ENCODE data around the gene TTC28. TPM values are rescaled to one million over a fixed set of nuclear protein-coding genes. Genes with fewer than 3 reads are reported as not detected.

The TTC28 gene
- total and polyA plus RNA-seq, 2 donors (not counting 3 experiments of a cell fraction or from before 2014, with no cell fraction given), result 16.5 to 51.1 TPM

- no peak overlapping the region for H2AFZ ChIP-seq (ENCODE audit: low read depth, low read length)
- H4K20me1 ChIP-seq (replicated peaks; ENCODE audit: control insufficient read depth, extremely low read depth, insufficient read depth, low read length), result no peaks in the 10 kb centered on the region
- H3K9ac ChIP-seq (replicated peaks; ENCODE audit: extremely low read depth, insufficient read depth, low read length), result no peak overlapping the region
- FAIRE-seq (no peak), DNase-seq (ENCODE audit: low read depth, low spot score) (no peak)
- no TSS peak for BruUV-seq (replicated peaks)
- intact Hi-C loops (cut with micrococcal nuclease) (no loop called here), dilution Hi-C loops (cut with MboI; ENCODE audit: extremely low pct_ligation_motif_present, low sequenced_read_pairs) (no loop called here)
- CTCF ChIA-PET, result interaction anchor here (1.1 to 1.5 kb wide), 2 partner anchors 16 to 23 kb away, joined by 4 to 5 read pairs; no protein-coding TSS in a partner anchor
- no peak overlapping the region for H3K27ac ChIP-seq (ENCODE audit: insufficient read depth, low read depth, low read length)
- no peak overlapping the region for H3K4me2 ChIP-seq (ENCODE audit: insufficient read depth, low read length)
- H3K79me2 ChIP-seq (ENCODE audit: control insufficient read depth, insufficient read depth, low read length), result no peaks in the 10 kb centered on the region
- H3K4me1 ChIP-seq (ENCODE audit: control insufficient read depth, extremely low read depth, insufficient read depth, low read length), result no peaks in the 10 kb centered on the region
- TF ChIP-seq GATA2 (IDR thresholded peaks at IDR 0.05; ENCODE audit: insufficient read depth, insufficient read length, low read depth, low read length) (no peak), CTCF (IDR thresholded peaks at IDR 0.05; ENCODE audit: extremely low read depth in 1 of 2, insufficient read depth in 1 of 2, low read depth in 1 of 2, low read length in 2 of 2) (no peak), POLR2A (IDR thresholded peaks at IDR 0.05; ENCODE audit: low read depth, low read length) (no peak), FOS (IDR thresholded peaks at IDR 0.05; ENCODE audit: borderline replicate concordance, insufficient read depth, low read length) (no peak), JUN (IDR thresholded peaks at IDR 0.05; ENCODE audit: borderline replicate concordance, insufficient read depth, insufficient read length, low read depth) (no peak)
- H3K27me3 ChIP-seq (ENCODE audit: control insufficient read depth in 2 of 2, insufficient read depth in 2 of 2, low read length in 2 of 2), result no peaks in the 10 kb centered on the region
- no peaks in the 10 kb centered on the region for H3K9me1 ChIP-seq (replicated peaks; ENCODE audit: control insufficient read depth, extremely low read depth, insufficient read depth, low read length)
- H3K9me3 ChIP-seq (replicated peaks; ENCODE audit: control insufficient read depth, insufficient read depth, low read length), result no peaks in the 10 kb centered on the region
- no peak overlapping the region for H3K4me3 ChIP-seq (replicated peaks in 1 of 3; ENCODE audit: insufficient read depth in 1 of 3, low read depth in 1 of 3, low read length in 3 of 3)
- POLR2A ChIA-PET, result no interaction called here
- H3K36me3 ChIP-seq (ENCODE audit: control insufficient read depth in 2 of 2, extremely low read depth in 1 of 2, insufficient read depth in 2 of 2, low read length in 2 of 2), result no peaks in the 10 kb centered on the region
Measured at GRCh38 chr22:27935897-27936296, 743.7 kb downstream of the TTC28 start.

- H3K9me3 ChIP-seq (replicated peaks; ENCODE audit: control insufficient read depth, insufficient read depth, low read length), result no peaks in the 10 kb centered on the region
- H3K79me2 ChIP-seq (ENCODE audit: control insufficient read depth, insufficient read depth, low read length), result no peaks in the 10 kb centered on the region
- no peak overlapping the region for H2AFZ ChIP-seq (ENCODE audit: low read depth, low read length)
- no peaks in the 10 kb centered on the region for H3K27me3 ChIP-seq (ENCODE audit: control insufficient read depth in 2 of 2, insufficient read depth in 2 of 2, low read length in 2 of 2)
- H3K4me1 ChIP-seq (ENCODE audit: control insufficient read depth, extremely low read depth, insufficient read depth, low read length), result no peaks in the 10 kb centered on the region
- H3K9ac ChIP-seq (replicated peaks; ENCODE audit: extremely low read depth, insufficient read depth, low read length), result no peak overlapping the region
- no peaks in the 10 kb centered on the region for H4K20me1 ChIP-seq (replicated peaks; ENCODE audit: control insufficient read depth, extremely low read depth, insufficient read depth, low read length)
- DNase-seq (ENCODE audit: low read depth, low spot score), result no peak
- ChIA-PET CTCF (interaction anchor here (0.9 kb wide), 1 partner anchor 9 kb away, joined by 3 read pairs; no protein-coding TSS in a partner anchor), POLR2A (no interaction called here)
- no peak overlapping the region for H3K27ac ChIP-seq (ENCODE audit: insufficient read depth, low read depth, low read length)
- no peaks in the 10 kb centered on the region for H3K9me1 ChIP-seq (replicated peaks; ENCODE audit: control insufficient read depth, extremely low read depth, insufficient read depth, low read length)
- no peaks in the 10 kb centered on the region for H3K36me3 ChIP-seq (ENCODE audit: control insufficient read depth in 2 of 2, extremely low read depth in 1 of 2, insufficient read depth in 2 of 2, low read length in 2 of 2)
- TF ChIP-seq POLR2A (IDR thresholded peaks at IDR 0.05; ENCODE audit: low read depth, low read length) (no peak), CTCF (IDR thresholded peaks at IDR 0.05; ENCODE audit: extremely low read depth in 1 of 2, insufficient read depth in 1 of 2, low read depth in 1 of 2, low read length in 2 of 2) (no peak), FOS (IDR thresholded peaks at IDR 0.05; ENCODE audit: borderline replicate concordance, insufficient read depth, low read length) (no peak), JUN (IDR thresholded peaks at IDR 0.05; ENCODE audit: borderline replicate concordance, insufficient read depth, insufficient read length, low read depth) (no peak), GATA2 (IDR thresholded peaks at IDR 0.05; ENCODE audit: insufficient read depth, insufficient read length, low read depth, low read length) (no peak), EZH2 (IDR thresholded peaks at IDR 0.05; ENCODE audit: borderline replicate concordance, low read depth, low read length, severe bottlenecking) (no peak), POLR2AphosphoS5 (IDR thresholded peaks at IDR 0.05; ENCODE audit: insufficient read depth, low read depth, low read length) (no peak), MYC (IDR thresholded peaks at IDR 0.05; ENCODE audit: low read depth, low read length) (no peak), MAX (IDR thresholded peaks at IDR 0.05; ENCODE audit: insufficient read depth, insufficient read length) (no peak)
- H3K4me3 ChIP-seq (replicated peaks in 1 of 3; ENCODE audit: insufficient read depth in 1 of 3, low read depth in 1 of 3, low read length in 3 of 3), result no peak overlapping the region
- intact Hi-C loops (cut with micrococcal nuclease) (no loop called here), dilution Hi-C loops (cut with MboI; ENCODE audit: extremely low pct_ligation_motif_present, low sequenced_read_pairs) (no loop called here)
- H3K4me2 ChIP-seq (ENCODE audit: insufficient read depth, low read length), result no peak overlapping the region
- no TSS peak for BruUV-seq (replicated peaks)
- no peak for FAIRE-seq
Measured at GRCh38 chr22:27934069-27934468, 745.6 kb downstream of the TTC28 start.

Data from endothelial cell of umbilical vein (primary cell).